Measurements from ENCODE around the gene CDCA5.
A peak's percentile ranks its signal among the peaks of the same experiment; 100 is the strongest.

CDCA5 gene

DNA sequence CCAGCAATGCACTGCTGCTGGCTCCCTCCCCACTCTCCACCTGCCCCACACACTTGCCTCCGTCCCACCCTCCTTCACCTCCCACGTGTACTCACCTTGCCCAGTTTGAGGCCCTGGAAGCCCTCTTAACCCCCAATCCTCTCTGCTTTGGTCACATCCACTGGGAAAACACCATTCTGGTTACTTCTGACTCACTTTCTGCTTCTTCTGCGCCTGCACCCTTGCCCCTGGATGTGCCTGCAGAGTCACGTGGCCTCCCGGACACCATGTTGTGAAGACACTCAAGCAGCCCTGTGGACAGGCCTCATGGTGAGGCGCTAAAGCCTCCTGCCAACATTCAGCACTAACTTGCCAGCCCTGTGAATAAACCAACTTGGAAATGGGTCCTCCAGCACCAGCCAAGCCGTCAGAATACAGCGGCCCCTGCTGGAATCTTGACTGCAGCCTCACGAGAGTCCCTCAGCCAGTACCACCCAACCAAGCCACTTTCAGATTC lies 22.9 kb downstream of the CDCA5 start:
- peak; percentile 41 for TF ChIP-seq CTCF (IDR thresholded peaks at IDR 0.05; ENCODE audit: low read length, missing control alignments)
- DNase-seq (ENCODE audit: low read depth): peak; percentile 45
- no peak overlapping the region for H3K4me3 ChIP-seq (replicated peaks; ENCODE audit: low read depth, low read length)

DNA sequence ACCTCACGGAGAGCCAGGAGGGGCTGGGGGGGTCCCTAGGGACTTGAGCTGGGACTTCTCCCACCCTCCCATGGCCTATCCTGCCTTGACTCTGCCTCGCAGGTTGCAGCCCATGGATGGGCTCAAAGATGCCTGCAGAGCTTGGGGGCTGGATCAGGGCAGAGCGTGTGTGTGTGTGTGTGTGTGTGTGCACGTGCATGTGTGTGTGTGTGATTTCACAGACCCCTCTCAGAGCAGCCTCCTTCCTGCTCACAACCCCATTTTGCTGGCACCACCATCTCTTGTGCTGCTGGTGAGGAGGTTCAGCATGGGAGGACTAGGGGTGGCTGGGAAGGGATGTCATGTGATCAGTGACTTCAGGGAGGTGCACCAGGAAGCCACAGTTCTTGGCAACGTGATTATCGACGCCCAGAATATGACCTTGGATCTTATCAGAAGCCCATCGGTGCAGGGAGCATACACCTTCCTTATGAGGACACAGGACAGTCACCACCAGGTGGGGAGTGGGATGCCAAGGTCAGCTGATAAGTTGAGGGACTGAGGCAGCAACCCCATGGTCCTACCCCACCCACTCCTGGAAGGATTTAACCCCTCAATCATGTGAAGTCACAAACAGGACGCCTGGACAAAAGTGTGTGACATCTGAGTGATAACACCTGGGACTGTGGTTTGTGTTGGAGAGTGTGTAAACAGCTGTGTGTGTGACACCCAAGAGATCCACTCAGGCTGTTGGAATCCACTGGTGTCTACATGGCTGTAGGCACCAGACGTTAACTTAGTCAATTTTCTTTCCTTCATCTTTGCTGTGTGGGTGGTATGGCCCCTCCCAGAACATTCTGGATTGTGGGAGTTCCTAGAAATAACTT lies 23.6 kb downstream of the CDCA5 start:
- no peak overlapping the region for H3K4me3 ChIP-seq (replicated peaks; ENCODE audit: low read depth, low read length)
- TF ChIP-seq CTCF (IDR thresholded peaks at IDR 0.05; ENCODE audit: low read length, missing control alignments): no peak
- DNase-seq (ENCODE audit: low read depth): peak; percentile 18

GRCh38 chr11:65059523-65059922 lies 24.3 kb downstream of the CDCA5 start:
- no peak for DNase-seq (ENCODE audit: low read depth)
- no peak overlapping the region for H3K4me3 ChIP-seq (replicated peaks; ENCODE audit: low read depth, low read length)
- no peak for TF ChIP-seq CTCF (IDR thresholded peaks at IDR 0.05; ENCODE audit: low read length, missing control alignments)

DNA sequence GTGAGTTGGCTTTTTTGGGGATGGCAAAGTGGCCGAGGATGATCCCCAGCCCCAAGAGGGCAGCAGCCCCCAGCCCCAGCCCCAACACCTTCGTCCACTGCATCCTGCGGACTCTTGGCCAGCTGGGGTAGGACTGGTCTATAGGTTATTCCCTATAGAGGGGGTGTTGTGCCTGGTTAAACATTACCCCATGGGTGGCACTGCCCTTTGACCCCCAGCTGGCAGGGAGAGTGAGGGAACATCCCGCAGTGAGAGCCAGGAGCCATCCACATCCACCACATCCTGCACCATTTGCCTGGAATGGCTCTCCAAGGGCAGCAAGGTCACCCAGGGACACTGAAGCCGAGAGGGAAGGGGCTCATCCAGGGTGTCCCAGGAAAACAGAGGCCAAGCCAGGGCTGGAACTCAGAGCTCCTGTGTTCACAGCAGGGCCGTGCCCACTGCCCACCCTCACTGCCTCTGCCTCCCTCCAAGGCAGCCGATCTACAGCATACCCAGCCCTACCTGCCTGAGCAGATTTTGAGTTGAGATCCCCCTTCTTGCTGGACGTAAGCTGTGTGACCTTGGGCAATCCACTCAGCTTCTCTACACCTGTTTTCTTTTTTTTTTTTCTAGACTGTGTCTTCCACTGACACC lies 25.3 kb downstream of the CDCA5 start, which contains the start of gene NAALADL1:
TSS of gene NAALADL1 (minus strand) at position 135 of the 636 bp plus-strand sequence. CDS start at position 103, 32 bp downstream.
- no peak for DNase-seq (ENCODE audit: low read depth)
- no peak for TF ChIP-seq CTCF (IDR thresholded peaks at IDR 0.05; ENCODE audit: low read length, missing control alignments)
- no peak within 1 kb of the TSS for H3K4me3 ChIP-seq (replicated peaks; ENCODE audit: low read depth, low read length)

DNA sequence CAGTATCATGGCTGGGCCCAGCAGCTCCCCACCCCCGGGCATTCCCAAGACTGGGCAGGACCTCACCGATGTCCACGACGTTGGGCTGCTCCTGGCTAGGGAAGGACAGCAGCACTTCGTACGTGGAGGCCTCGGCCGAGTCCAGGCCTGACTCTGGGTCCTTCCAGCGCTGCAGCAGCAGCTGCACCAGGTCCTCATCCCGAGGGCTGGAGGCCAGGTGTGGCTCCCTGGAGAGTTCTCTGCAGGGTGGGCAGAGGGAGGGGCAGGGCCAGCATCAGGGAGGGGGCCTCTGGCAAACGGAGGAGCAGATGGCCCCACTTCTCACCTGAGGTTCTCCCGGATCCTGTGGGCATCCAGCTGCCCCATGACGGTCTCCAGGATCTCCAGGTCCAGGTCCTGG lies 25.8 kb downstream of the CDCA5 start:
- no peak overlapping the region for H3K4me3 ChIP-seq (replicated peaks; ENCODE audit: low read depth, low read length)
- TF ChIP-seq CTCF (IDR thresholded peaks at IDR 0.05; ENCODE audit: low read length, missing control alignments): no peak
- DNase-seq (ENCODE audit: low read depth): no peak

- H3K4me3 ChIP-seq (replicated peaks; ENCODE audit: low read depth, low read length): no peak overlapping the region
- no peak for TF ChIP-seq CTCF (IDR thresholded peaks at IDR 0.05; ENCODE audit: low read length, missing control alignments)
- no peak for DNase-seq (ENCODE audit: low read depth)
Observed at GRCh38 chr11:65057526-65057925, 26.3 kb downstream of the CDCA5 start.

All from fibroblast of pulmonary artery (primary cell).